Measurements from ENCODE around the gene PIM1. TPM values are rescaled to one million over a fixed set of nuclear protein-coding genes. Genes with fewer than 3 reads are reported as not detected.

PIM1 gene
- total and polyA plus RNA-seq, 9 of the 15 experiments (the other 6 are each of a cell fraction or from before 2014, with no cell fraction given), result 19.0 to 789 (median 212) TPM

GRCh38 chr6:37170273-37171200, 585 bp downstream of the PIM1 start (continued):
- TF ChIP-seq, protein P1, sequence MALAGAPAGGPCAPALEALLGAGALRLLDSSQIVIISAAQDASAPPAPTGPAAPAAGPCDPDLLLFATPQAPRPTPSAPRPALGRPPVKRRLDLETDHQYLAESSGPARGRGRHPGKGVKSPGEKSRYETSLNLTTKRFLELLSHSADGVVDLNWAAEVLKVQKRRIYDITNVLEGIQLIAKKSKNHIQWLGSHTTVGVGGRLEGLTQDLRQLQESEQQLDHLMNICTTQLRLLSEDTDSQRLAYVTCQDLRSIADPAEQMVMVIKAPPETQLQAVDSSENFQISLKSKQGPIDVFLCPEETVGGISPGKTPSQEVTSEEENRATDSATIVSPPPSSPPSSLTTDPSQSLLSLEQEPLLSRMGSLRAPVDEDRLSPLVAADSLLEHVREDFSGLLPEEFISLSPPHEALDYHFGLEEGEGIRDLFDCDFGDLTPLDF (CRISPR knock-in tag; IDR thresholded peaks at IDR 0.05), result no peak
- peak; percentile 59 for TF ChIP-seq CCNT2 (IDR thresholded peaks at IDR 0.05; ENCODE audit: borderline replicate concordance, extremely low read depth, insufficient read length, low read depth, low read length)
- TF ChIP-seq TCFL5 (CRISPR knock-in tag; conservative IDR thresholded peaks at IDR 0.05), result no peak
- TF ChIP-seq YY1 (IDR thresholded peaks at IDR 0.05; ENCODE audit: borderline replicate concordance in 1 of 3, control insufficient read depth in 1 of 3, extremely low read depth in 1 of 3, insufficient read depth in 3 of 3, insufficient read length in 1 of 3, insufficient replicate concordance in 2 of 3, low read depth in 1 of 3, low read length in 2 of 3), result peak in 2 of 3 experiments; percentile 19 to 34
- TF ChIP-seq ZNF134 (CRISPR knock-in tag; conservative IDR thresholded peaks at IDR 0.05), result no peak
- TF ChIP-seq IRF9 (tag; IDR thresholded peaks at IDR 0.05), result no peak
- peak; percentile 82 for TF ChIP-seq FUS (optimal IDR thresholded peaks at IDR 0.05; ENCODE audit: low read depth, low read length)
- TF ChIP-seq SMARCC2 (IDR thresholded peaks at IDR 0.05; ENCODE audit: low read depth), result no peak
- TF ChIP-seq HMG20B (CRISPR knock-in tag; IDR thresholded peaks at IDR 0.05), result peak; percentile 69; the same call in 1 of the 2 replicates
- no peak for TF ChIP-seq ZNF75A (CRISPR knock-in tag; IDR thresholded peaks at IDR 0.05)
- no peak for TF ChIP-seq HES1 (IDR thresholded peaks at IDR 0.05; ENCODE audit: low read depth)
- TF ChIP-seq, protein P2, sequence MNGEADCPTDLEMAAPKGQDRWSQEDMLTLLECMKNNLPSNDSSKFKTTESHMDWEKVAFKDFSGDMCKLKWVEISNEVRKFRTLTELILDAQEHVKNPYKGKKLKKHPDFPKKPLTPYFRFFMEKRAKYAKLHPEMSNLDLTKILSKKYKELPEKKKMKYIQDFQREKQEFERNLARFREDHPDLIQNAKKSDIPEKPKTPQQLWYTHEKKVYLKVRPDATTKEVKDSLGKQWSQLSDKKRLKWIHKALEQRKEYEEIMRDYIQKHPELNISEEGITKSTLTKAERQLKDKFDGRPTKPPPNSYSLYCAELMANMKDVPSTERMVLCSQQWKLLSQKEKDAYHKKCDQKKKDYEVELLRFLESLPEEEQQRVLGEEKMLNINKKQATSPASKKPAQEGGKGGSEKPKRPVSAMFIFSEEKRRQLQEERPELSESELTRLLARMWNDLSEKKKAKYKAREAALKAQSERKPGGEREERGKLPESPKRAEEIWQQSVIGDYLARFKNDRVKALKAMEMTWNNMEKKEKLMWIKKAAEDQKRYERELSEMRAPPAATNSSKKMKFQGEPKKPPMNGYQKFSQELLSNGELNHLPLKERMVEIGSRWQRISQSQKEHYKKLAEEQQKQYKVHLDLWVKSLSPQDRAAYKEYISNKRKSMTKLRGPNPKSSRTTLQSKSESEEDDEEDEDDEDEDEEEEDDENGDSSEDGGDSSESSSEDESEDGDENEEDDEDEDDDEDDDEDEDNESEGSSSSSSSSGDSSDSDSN (IDR thresholded peaks at IDR 0.05; ENCODE audit: borderline replicate concordance in 1 of 2, low read depth in 2 of 2, low read length in 2 of 2), result peak; percentile 98 to 99
- no peak for TF ChIP-seq MTA1 (IDR thresholded peaks at IDR 0.05; ENCODE audit: borderline replicate concordance)
- peak; percentile 54; the same call in 1 of the 2 replicates for TF ChIP-seq ATF7 (IDR thresholded peaks at IDR 0.05)
- no peak for TF ChIP-seq ATF2 (CRISPR knock-in tag; IDR thresholded peaks at IDR 0.05)
- 0 out of 4 replicates have a peak, but pooled peaks of 1 of the 2 experiments have one; percentile 12 for TF ChIP-seq ETV6 (IDR thresholded peaks at IDR 0.05; ENCODE audit: borderline replicate concordance in 1 of 2, low read depth in 2 of 2, low read length in 1 of 2)
- TF ChIP-seq ETV6 (CRISPR knock-in tag; IDR thresholded peaks at IDR 0.05; ENCODE audit: borderline replicate concordance), result 0 out of 2 replicates have a peak, but pooled peaks have one; percentile 68
- TF ChIP-seq NRF1 (conservative IDR thresholded peaks at IDR 0.05 in 1 of 2, IDR thresholded peaks at IDR 0.05 in 1 of 2), result 0 out of 4 replicates have a peak, but pooled peaks have one; percentile 18 to 40
- no peak; the same call in 1 of the 2 replicates for TF ChIP-seq PML (IDR thresholded peaks at IDR 0.05; ENCODE audit: low read length)
